ENCODE results near the gene SVOP. TPM values are rescaled to one million over a fixed set of nuclear protein-coding genes. Genes with fewer than 3 reads are reported as not detected.

Gene SVOP
- total and polyA plus RNA-seq, 2 of the 8 experiments (the other 6 are each of a cell fraction or from before 2014, with no cell fraction given) = 0.06 TPM; not detected in 1

- Histone ChIP-seq H3K14ac (ENCODE audit: insufficient read length) (no peak overlapping the region), H4K91ac (replicated peaks; ENCODE audit: insufficient read length, low read length) (no peak overlapping the region), H4K5ac (ENCODE audit: insufficient read length, low read depth, low read length) (no peak overlapping the region), H3K23ac (ENCODE audit: insufficient read length) (no peak overlapping the region), H3K18ac (ENCODE audit: extremely low read depth, low read length) (no peak overlapping the region), H2AFZ (ENCODE audit: low read length) (no peak overlapping the region), H2AK5ac (ENCODE audit: low read depth, low read length) (no peak overlapping the region), H4K20me1 (replicated peaks in 1 of 2; ENCODE audit: control insufficient read depth in 1 of 2, insufficient read depth in 2 of 2, low read length in 2 of 2) (no peaks in the 10 kb centered on the region), H2BK12ac (ENCODE audit: low read depth, low read length) (no peak overlapping the region), H2BK15ac (ENCODE audit: low read length) (no peak overlapping the region), H2BK20ac (ENCODE audit: low read length) (no peak overlapping the region), H3K4me2 (ENCODE audit: insufficient read depth in 1 of 2, low read depth in 2 of 2, low read length in 2 of 2) (no peak overlapping the region), H3K36me3 (ENCODE audit: control insufficient read depth in 2 of 4, insufficient read depth in 4 of 4, low read length in 3 of 4) (no peaks in the 10 kb centered on the region), H3K27me3 (replicated peaks in 1 of 4; ENCODE audit: control insufficient read depth in 3 of 4, extremely low read depth in 1 of 4, insufficient read depth in 3 of 4, low read length in 3 of 4) (no peaks in the 10 kb centered on the region), H3K9me3 (ENCODE audit: insufficient read depth in 2 of 2, low read depth in 1 of 2, low read length in 1 of 2) (no peaks in the 10 kb centered on the region; a peak in 1 of 4 replicates), H3K79me2 (ENCODE audit: control insufficient read depth in 1 of 2, insufficient read depth in 2 of 2, low read length in 2 of 2) (no peaks in the 10 kb centered on the region), H3K4me3 (ENCODE audit: extremely low read depth in 1 of 4, insufficient read depth in 2 of 4, low read depth in 3 of 4, low read length in 4 of 4) (no peak overlapping the region), H3K23me2 (ENCODE audit: low read depth, low read length) (no peaks in the 10 kb centered on the region), H3K9ac (replicated peaks in 1 of 4; ENCODE audit: extremely low read depth in 1 of 4, low read depth in 3 of 4, low read length in 3 of 4) (no peak overlapping the region), H4K8ac (ENCODE audit: extremely low read depth, insufficient read depth, low read length) (no peak overlapping the region), H2BK120ac (replicated peaks; ENCODE audit: low read depth, low read length) (no peak overlapping the region), H3K56ac (replicated peaks; ENCODE audit: insufficient read length, low read depth, low read length) (no peak overlapping the region), H2BK5ac (ENCODE audit: low read depth, low read length) (no peak overlapping the region), H3K4me1 (replicated peaks in 1 of 4; ENCODE audit: control insufficient read depth in 3 of 4, insufficient read depth in 4 of 4, low read length in 3 of 4) (peaks cover 0 to 4% (median 0%) of the 10 kb centered on the region in 4 experiments; a peak in 3 of 7 replicates), H3K4ac (replicated peaks; ENCODE audit: insufficient read length, low read depth, low read length) (no peak overlapping the region), H3K27ac (ENCODE audit: low read depth, low read length) (no peak overlapping the region), H3K79me1 (ENCODE audit: low read depth, low read length) (no peaks in the 10 kb centered on the region)
- WGBS, 2 experiments (ENCODE audit: extremely low coverage in 1 of 2, insufficient coverage in 1 of 2, insufficient read length in 1 of 2, insufficient replicate concordance in 2 of 2, low coverage in 1 of 2, low lambda C conversion rate in 2 of 2, missing lambda C conversion rate in 1 of 2) = 83% methylated on average over 7 of the region's 7 CpGs; no CpG with 5 or more reads in 1 of the 2 experiments
- FAIRE-seq = no peak
- CTCF ChIA-PET (ENCODE audit: partially characterized antibody) = interaction anchor here (0.7 to 0.9 kb wide), 2 partner anchors 25 to 52 kb away, joined by 3 read pairs; no protein-coding TSS in a partner anchor
- POLR2A ChIA-PET (ENCODE audit: partially characterized antibody) = no interaction called here
- no peak for DNase-seq (ENCODE audit: low read depth in 1 of 2, low spot score in 2 of 2)
- TF ChIP-seq EP300 (IDR thresholded peaks at IDR 0.05; ENCODE audit: borderline replicate concordance in 1 of 2, low read depth in 2 of 2, low read length in 2 of 2) (no peak), HDAC2 (IDR thresholded peaks at IDR 0.05; ENCODE audit: borderline replicate concordance in 1 of 2, low read depth in 2 of 2, low read length in 2 of 2) (no peak), SUZ12 (IDR thresholded peaks at IDR 0.05; ENCODE audit: low read length) (no peak), USF2 (IDR thresholded peaks at IDR 0.05; ENCODE audit: low read length) (no peak), JUN (IDR thresholded peaks at IDR 0.05; ENCODE audit: low read depth, low read length) (no peak), CTCF (IDR thresholded peaks at IDR 0.05; ENCODE audit: control extremely low read depth in 1 of 3, insufficient read depth in 1 of 3, low read depth in 1 of 3, low read length in 3 of 3) (no peak), BRCA1 (IDR thresholded peaks at IDR 0.05; ENCODE audit: low read depth, low read length) (no peak), RNF2 (IDR thresholded peaks at IDR 0.05; ENCODE audit: borderline replicate concordance, low read depth, low read length, missing control alignments, poor library complexity, severe bottlenecking) (no peak)
Measured at GRCh38 chr12:108935159-108935763, 85.6 kb downstream of the SVOP start.
